Stimulated activated naive CD8-positive, alpha-beta T cell treated with anti-CD3 and anti-CD28 coated beads, Interleukin-15, amount 100 ng/mL, for 72 hours (primary cell): ENCODE measurements around the gene CLEC10A.
"Not testable (repeated sequence)": the region's sequence is repeated elsewhere in the genome, so short reads cannot be mapped to it uniquely, and the experiment has no call there.

Experiments
- ATAC-seq: fragments of 150-1000 bp; cut with Tn5 transposase; 2 replicates; pipeline ENCODE4 v1.10.0; 2021; ENCODE audit warnings: mild to moderate bottlenecking, moderate library complexity
- DNase-seq, 2 donors: peaks; one replicate each; pipeline ENCODE4 v3.0.0; 2021 to 2022
- H3K27ac Mint-ChIP-seq, 2 donors: one replicate each; pipeline ENCODE4 v1.8.0; 2022; ENCODE audit warnings: mild to moderate bottlenecking in 2 of 2, mixed read lengths in 2 of 2, moderate library complexity in 2 of 2
- H3K27me3 Mint-ChIP-seq: one replicate; pipeline ENCODE4 v1.8.0; 2022; ENCODE audit warnings: mixed read lengths
- H3K4me1 Mint-ChIP-seq: one replicate; pipeline ENCODE4 v1.8.0; 2022; ENCODE audit warnings: mild to moderate bottlenecking, mixed read lengths
- H3K4me3 Mint-ChIP-seq, 2 donors: one replicate each; pipeline ENCODE4 v1.8.0; 2022; ENCODE audit warnings: mild to moderate bottlenecking in 2 of 2, mixed read lengths in 2 of 2, moderate library complexity in 1 of 2
- H3K9me3 Mint-ChIP-seq, 2 donors: one replicate each; pipeline ENCODE4 v1.8.0; 2022; ENCODE audit warnings: mixed read lengths in 2 of 2

The CLEC10A gene

DNA sequence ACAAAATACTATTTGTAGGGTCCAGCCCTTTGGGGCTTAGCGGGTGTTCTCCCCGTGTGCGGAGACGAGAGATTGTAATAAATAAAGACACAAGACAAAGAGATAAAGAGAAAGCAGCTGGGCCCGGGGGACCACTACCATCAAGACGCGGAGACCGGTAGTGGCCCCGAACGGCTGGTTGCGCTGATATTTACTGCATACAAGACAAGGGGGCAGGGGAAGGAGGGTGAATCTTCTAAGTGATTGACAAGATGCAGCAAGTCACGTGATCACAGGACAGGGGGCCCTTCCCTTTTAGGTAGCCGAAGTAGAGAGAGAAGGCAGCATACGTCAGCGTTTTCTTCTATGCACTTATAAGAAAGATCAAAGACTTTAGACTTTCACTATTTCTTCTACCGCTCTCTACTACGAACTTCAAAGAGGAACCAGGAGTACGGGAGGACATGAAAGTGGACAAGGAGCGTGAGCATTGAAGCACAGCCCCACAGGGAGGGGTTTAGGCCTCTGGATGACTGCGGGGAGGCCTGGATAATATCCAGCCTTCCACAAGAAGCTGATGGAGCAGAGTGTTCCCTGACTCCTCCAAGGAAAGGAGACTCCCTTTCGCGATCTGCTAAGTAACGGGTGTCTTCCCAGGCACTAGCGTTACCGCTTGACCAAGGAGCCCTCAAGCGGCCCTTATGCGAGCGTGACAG, 11.4 kb upstream of the CLEC10A start:
- DNase-seq = peak; percentile 16 to 17
- ATAC-seq, H3K4me3 Mint-ChIP-seq, H3K9me3 Mint-ChIP-seq, H3K27ac Mint-ChIP-seq: not testable (repeated sequence)
- Mint-ChIP-seq H3K27me3 (peaks cover 33% of the 10 kb centered on the region), H3K4me1 (peaks cover 13% of the 10 kb centered on the region)

DNA sequence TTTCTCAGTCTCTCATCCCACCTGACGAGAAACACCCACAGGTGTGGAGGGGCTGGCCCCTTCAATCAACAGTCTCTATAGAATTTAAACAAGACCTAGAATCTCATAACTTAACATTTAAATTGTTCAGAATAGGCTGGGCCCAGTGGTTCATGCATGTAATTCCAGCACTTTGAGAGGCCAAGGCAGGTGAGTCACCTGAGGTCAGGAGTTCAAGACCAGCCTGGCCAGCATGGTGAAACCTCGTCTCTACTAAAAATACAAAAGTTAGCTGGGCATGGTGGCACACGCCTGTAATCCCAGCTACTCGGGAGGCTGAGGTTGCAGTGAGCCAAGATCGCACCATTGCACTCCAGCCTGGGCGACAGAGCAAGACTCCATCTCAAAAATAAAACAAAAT, 9.5 kb upstream of the CLEC10A start:
- H3K4me1 Mint-ChIP-seq, H3K9me3 Mint-ChIP-seq, DNase-seq, H3K4me3 Mint-ChIP-seq, ATAC-seq: not testable (repeated sequence)
- Mint-ChIP-seq H3K27ac (peak overlapping the region in 1 of 2 donors; percentile 89), H3K27me3 (peaks cover 33% of the 10 kb centered on the region)

DNA sequence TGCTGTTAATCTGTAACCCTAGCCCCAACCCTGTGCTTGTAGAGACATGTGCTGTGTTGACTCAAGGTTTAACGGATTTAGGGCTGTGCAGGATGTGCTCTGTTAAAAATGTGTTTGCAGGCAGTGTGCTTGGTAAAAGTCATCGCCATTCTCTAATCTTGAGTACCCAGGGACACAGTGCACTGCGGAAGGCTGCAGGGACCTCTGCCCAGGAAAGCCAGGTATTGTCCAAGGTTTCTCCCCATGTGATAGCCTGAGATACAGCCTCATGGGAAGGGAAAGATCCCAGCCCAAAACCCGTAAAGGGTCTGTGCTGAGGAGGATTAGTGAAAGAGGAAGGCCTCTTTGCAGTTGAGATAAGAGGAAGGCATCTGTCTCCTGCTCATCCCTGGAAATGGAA, 8.4 kb upstream of the CLEC10A start:
- not testable (repeated sequence) for ATAC-seq, H3K4me3 Mint-ChIP-seq, H3K9me3 Mint-ChIP-seq, DNase-seq, H3K4me1 Mint-ChIP-seq
- Mint-ChIP-seq H3K27ac (peak overlapping the region in 1 of 2 donors; percentile 81), H3K27me3 (peaks cover 37% of the 10 kb centered on the region)

- no peak for ATAC-seq
- Mint-ChIP-seq H3K27ac (no peak overlapping the region), H3K4me1 (peaks cover 23% of the 10 kb centered on the region), H3K9me3 (no peaks in the 10 kb centered on the region), H3K4me3 (no peak overlapping the region), H3K27me3 (peaks cover 46% of the 10 kb centered on the region)
- no peak for DNase-seq
These were observed 4.0 kb upstream of the CLEC10A start for GRCh38 chr17:7084088-7084487.

- H3K27me3 Mint-ChIP-seq = peaks cover 41% of the 10 kb centered on the region
- H3K4me1 Mint-ChIP-seq = peaks cover 23% of the 10 kb centered on the region
- DNase-seq = no peak
- H3K9me3 Mint-ChIP-seq = no peaks in the 10 kb centered on the region
- H3K4me3 Mint-ChIP-seq = no peak overlapping the region
- ATAC-seq = no peak
- H3K27ac Mint-ChIP-seq = no peak overlapping the region
These were observed 3.5 kb upstream of the CLEC10A start for GRCh38 chr17:7083592-7083991.

GRCh38 chr17:7081341-7082062, 1.5 kb upstream of the CLEC10A start:
- DNase-seq (peak in 1 of 2 donors; percentile 39), ATAC-seq (peak; percentile 94)
- no peak overlapping the region for H3K4me3 Mint-ChIP-seq
- peaks cover 23% of the 10 kb centered on the region for H3K4me1 Mint-ChIP-seq
- H3K27me3 Mint-ChIP-seq = peaks cover 29% of the 10 kb centered on the region
- no peaks in the 10 kb centered on the region for H3K9me3 Mint-ChIP-seq
- H3K27ac Mint-ChIP-seq = peak overlapping the region in 1 of 2 donors; percentile 21

DNA sequence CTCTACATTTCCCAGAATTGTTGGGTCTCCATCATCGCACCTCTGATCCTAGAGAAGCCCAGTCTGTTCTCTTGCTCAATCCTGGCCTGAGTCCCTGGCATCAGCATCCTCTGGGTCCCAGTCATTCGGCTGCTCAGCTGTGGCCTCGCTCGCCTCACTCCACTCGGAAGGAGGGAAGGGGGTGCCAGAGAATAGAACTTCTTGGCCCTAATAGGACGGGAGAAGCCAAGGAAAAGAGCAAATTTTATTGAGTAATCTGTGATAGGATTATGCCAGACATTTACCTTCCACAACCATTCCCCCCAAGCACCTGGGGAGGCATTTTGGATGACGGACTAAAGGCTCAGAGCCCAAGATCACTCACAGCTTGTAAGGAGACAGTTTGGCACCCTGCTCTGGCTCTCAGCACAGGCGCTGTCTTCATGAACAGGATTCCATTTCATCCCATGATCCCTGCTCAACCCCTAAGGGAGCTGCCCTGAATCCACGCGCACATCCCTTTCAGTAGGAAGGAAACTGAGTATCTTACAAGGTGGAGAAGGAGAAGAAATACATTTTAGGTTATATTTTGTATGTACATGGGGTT, 498 bp upstream of the CLEC10A start:
- ATAC-seq = no peak
- no peaks in the 10 kb centered on the region for H3K9me3 Mint-ChIP-seq
- H3K27me3 Mint-ChIP-seq = peaks cover 22% of the 10 kb centered on the region
- peaks cover 23% of the 10 kb centered on the region for H3K4me1 Mint-ChIP-seq
- no peak overlapping the region for H3K4me3 Mint-ChIP-seq
- no peak for DNase-seq
- peak overlapping the region in 1 of 2 donors; percentile 1 for H3K27ac Mint-ChIP-seq

DNA sequence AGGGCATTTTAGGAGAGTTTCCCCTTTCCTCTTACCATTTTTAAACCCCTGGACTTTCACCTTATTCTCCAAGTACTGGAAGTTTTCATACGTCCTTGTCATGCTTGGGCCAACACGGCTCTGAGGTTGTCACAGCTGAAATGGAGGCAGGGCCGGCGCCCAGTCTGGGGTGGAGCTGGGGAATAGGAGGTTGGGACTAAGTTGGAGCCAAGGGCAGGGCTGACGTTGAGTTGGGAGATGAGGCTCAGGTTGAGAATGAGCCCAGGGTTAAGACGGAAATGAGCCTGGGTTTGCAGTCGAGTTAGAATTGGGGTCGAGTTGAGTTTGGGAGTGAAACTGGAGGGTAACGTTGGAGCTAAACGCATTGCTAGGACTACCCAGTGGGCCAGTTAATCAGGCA, 1.3 kb downstream of the CLEC10A start:
- H3K4me1 Mint-ChIP-seq = peaks cover 17% of the 10 kb centered on the region
- H3K4me3 Mint-ChIP-seq = no peak overlapping the region
- peaks cover 12% of the 10 kb centered on the region for H3K27me3 Mint-ChIP-seq
- H3K9me3 Mint-ChIP-seq = no peaks in the 10 kb centered on the region
- no peak for ATAC-seq
- DNase-seq = no peak
- no peak overlapping the region for H3K27ac Mint-ChIP-seq

- Mint-ChIP-seq H3K4me3 (no peak overlapping the region), H3K27ac (no peak overlapping the region), H3K4me1 (peaks cover 17% of the 10 kb centered on the region), H3K27me3 (peaks cover 6% of the 10 kb centered on the region), H3K9me3 (no peaks in the 10 kb centered on the region)
- DNase-seq = no peak
- ATAC-seq = no peak
These were observed 2.0 kb downstream of the CLEC10A start for GRCh38 chr17:7077911-7078546.

GRCh38 chr17:7074931-7075330, 5.1 kb downstream of the CLEC10A start:
- H3K27ac Mint-ChIP-seq = no peak overlapping the region
- ATAC-seq (no peak), DNase-seq (no peak)
- no peaks in the 10 kb centered on the region for H3K9me3 Mint-ChIP-seq
- H3K4me1 Mint-ChIP-seq = peaks cover 2% of the 10 kb centered on the region
- no peak overlapping the region for H3K4me3 Mint-ChIP-seq
- no peaks in the 10 kb centered on the region for H3K27me3 Mint-ChIP-seq

DNA sequence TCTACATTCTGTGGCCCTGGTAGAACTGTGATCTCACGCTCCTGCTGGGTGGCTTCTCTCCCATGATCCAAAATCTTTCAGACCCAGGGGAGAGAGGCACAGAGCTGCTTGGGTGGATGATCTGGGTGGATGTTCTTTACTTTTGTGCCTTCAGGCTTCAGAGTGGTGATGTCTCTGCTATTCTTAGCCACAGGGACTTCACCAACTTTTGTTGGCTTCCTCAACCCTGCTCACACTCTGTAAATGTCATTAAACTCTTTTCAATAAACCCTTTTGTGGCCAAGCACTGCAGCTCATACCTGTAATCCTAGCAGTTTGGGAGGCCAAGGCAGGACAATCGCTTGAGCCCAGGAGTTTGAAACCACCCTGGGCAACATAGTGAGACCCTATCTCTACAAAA, 7.6 kb downstream of the CLEC10A start:
- Mint-ChIP-seq H3K9me3 (peaks cover 13 to 23% of the 10 kb centered on the region in 2 donors), H3K4me3 (no peak overlapping the region), H3K4me1 (no peaks in the 10 kb centered on the region), H3K27me3 (no peaks in the 10 kb centered on the region), H3K27ac (no peak overlapping the region)
- DNase-seq (no peak), ATAC-seq (no peak)

- Mint-ChIP-seq H3K4me3 (no peak overlapping the region), H3K27ac (no peak overlapping the region), H3K9me3 (peaks cover 13 to 25% of the 10 kb centered on the region in 2 donors), H3K4me1 (no peaks in the 10 kb centered on the region), H3K27me3 (no peaks in the 10 kb centered on the region)
- DNase-seq (no peak), ATAC-seq (no peak)
These were observed 9.3 kb downstream of the CLEC10A start for GRCh38 chr17:7070712-7071111.

GRCh38 chr17:7068268-7068667, 11.8 kb downstream of the CLEC10A start:
- DNase-seq = no peak
- Mint-ChIP-seq H3K27ac (no peak overlapping the region), H3K4me1 (no peaks in the 10 kb centered on the region), H3K4me3 (no peak overlapping the region), H3K9me3 (peaks cover 13 to 25% of the 10 kb centered on the region in 2 donors), H3K27me3 (peaks cover 9% of the 10 kb centered on the region)
- no peak for ATAC-seq

DNA sequence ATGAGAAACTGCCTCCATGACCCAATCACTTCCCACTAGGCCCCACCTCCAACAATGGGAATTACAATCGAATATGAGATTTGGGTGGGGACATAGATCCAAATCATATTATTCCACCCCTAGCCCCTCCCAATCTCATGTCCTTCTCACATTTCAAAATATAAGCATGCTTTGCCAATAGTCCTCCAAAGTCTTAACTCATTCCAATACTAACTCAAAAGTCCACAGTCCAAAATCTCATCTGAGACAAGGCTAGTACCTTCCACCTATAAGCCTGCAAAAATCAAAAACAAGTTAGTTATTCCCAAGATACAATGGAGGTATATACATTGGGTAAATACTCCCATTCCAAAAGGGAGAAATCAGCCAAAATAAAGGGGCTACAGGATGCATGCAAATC, 12.9 kb downstream of the CLEC10A start:
- ATAC-seq = no peak
- H3K4me3 Mint-ChIP-seq = no peak overlapping the region
- no peak for DNase-seq
- H3K27ac Mint-ChIP-seq = no peak overlapping the region
- no peaks in the 10 kb centered on the region for H3K4me1 Mint-ChIP-seq
- H3K9me3 Mint-ChIP-seq = peaks cover 13 to 25% of the 10 kb centered on the region in 2 donors
- peaks cover 17% of the 10 kb centered on the region for H3K27me3 Mint-ChIP-seq

GRCh38 chr17:7064261-7064660, 15.8 kb downstream of the CLEC10A start:
- Mint-ChIP-seq H3K9me3 (peaks cover 13 to 21% of the 10 kb centered on the region in 2 donors), H3K4me3 (no peak overlapping the region), H3K27me3 (peaks cover 17% of the 10 kb centered on the region), H3K4me1 (peaks cover 14% of the 10 kb centered on the region), H3K27ac (no peak overlapping the region)
- DNase-seq = no peak
- ATAC-seq = no peak
